GM04504 (cell line): ENCODE measurements around the gene SFTPA2.
"Not testable (repeated sequence)": the region's sequence is repeated elsewhere in the genome, so short reads cannot be mapped to it uniquely, and the experiment has no call there.

Experiments
- DNase-seq: peaks from one replicate; pipeline ENCODE4 v3.0.0-alpha.2; 2012; ENCODE audit warnings: low read depth

The SFTPA2 gene

DNA sequence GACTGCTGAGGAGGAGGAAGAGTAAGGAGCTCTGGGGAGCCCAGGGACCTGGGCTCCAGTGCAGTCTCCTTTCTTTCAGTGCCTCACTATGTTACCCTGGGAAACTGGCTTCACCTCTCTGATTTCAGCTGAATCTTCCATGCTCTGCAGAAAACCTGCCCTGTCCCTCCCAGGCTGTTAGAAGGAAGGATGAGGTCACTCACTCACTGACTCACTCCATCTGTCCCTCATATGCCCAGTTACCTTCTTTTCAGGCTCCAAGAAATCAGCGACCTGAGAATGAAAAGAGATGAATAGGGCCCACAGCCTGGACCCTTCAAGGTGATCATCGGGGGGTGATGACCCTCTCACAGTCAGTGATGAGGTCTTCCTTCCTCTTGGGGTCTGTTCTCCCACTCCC is 481 bp downstream of the SFTPA2 start:
- peak; percentile 26 for DNase-seq

GRCh38 chr10:79556961-79557360 is 3.2 kb downstream of the SFTPA2 start:
- not testable (repeated sequence) for DNase-seq

- no peak for DNase-seq
Measured at GRCh38 chr10:79555354-79556309, 4.6 kb downstream of the SFTPA2 start.

DNA sequence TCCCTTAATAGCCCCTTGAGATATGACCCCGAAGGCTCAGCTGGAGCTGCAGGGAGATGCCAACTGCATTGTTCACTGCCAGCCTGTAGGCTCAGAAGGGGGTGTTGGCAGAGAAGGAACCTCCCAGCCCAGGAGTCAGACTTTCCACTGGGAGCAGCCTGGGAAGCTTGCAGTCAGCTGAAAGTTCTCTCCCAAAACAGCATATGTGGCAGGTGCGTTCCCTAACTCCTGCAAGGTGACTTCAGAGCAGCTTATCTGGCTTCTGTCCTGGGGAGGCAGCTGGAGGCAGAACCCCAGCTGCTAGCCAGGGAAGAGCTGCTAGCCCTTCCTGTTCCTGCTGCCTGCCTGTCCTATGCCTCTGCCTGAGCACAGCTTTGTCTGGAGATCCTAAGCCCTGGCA is 8.1 kb downstream of the SFTPA2 start:
- no peak for DNase-seq

- no peak for DNase-seq
Measured at GRCh38 chr10:79547973-79548372, 12.2 kb downstream of the SFTPA2 start.

DNA sequence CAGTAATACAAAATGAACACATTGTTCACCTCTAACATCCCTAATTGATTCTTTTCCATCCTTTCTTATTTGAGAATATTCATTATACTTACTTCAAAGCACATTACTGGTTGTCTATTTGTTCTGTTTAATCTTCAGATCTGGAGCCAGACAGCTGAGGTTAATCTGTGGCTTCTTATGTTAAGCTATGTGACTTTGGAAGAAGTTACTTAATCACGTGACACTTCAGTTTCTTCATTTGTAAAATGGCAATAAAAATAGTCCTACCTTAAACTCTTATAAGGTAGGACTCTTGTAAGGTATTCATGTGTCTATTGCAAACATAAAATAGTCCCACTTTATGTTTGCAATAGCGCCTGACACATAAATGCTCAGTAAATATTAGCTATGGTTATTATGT is 13.1 kb downstream of the SFTPA2 start:
- DNase-seq: not testable (repeated sequence)

DNA sequence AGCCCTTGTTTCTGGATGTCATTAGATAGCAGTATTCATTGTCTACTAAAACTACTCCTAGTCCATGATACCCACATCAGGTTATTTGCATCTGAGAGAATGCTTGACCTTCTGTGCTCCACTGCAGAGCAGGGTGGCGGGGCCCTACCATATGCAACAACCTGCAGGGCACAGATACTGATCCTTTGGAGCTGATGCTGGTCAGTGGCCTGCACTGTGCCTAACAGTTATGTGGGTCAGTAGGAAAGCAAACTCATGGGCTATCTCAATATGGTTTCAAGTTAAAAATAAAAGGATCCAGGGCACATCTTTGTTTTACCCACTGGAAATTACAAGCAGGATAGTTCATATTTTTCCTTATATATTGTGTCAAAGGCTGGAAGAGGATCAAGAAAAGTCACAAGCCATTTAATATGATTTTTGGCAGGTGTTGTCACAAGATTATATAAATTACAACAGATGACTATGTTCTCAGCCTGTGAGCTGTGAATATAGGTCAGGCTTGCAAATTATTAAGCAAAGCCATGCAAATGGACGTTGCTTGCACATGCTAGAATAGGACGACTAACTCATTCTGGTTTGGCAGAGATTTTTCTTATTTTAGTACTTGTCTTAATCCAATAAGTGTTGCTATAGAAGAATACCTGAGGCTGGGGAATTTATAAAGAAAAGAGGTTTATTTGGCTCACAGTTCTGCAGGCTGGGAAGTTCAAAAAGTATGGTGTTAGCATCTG is 15.1 kb downstream of the SFTPA2 start:
- not testable (repeated sequence) for DNase-seq

- DNase-seq: not testable (repeated sequence)
Measured at GRCh38 chr10:79544408-79544807, 15.8 kb downstream of the SFTPA2 start.

- no peak for DNase-seq
Measured at GRCh38 chr10:79542626-79543025, 17.6 kb downstream of the SFTPA2 start.

GRCh38 chr10:79540930-79541329 is 19.3 kb downstream of the SFTPA2 start:
- not testable (repeated sequence) for DNase-seq

- not testable (repeated sequence) for DNase-seq
Measured at GRCh38 chr10:79538311-79538710, 21.9 kb downstream of the SFTPA2 start.

- DNase-seq: not testable (repeated sequence)
Measured at GRCh38 chr10:79533903-79534175, 26.4 kb downstream of the SFTPA2 start.

GRCh38 chr10:79533142-79533902 is 26.9 kb downstream of the SFTPA2 start:
- not testable (repeated sequence) for DNase-seq

DNA sequence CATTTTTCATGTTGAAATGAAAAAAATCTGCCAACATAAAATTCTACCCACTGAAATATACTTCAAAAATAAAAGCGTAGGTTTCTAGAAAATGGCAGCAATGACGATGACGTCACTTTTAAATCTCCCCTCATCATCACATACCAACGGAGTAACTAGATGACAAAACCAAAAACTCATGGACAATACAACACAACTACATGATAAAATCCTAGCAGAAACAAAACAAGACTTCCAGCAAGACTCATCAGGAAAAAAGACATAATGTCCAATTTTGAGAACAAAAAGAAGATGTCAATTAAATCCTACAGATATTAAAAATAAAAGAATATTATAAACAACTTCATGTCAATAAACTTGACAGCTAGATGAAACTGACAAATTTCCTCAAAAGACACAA is 31.9 kb downstream of the SFTPA2 start:
- DNase-seq: not testable (repeated sequence)

GRCh38 chr10:79525049-79525710 is 35.0 kb downstream of the SFTPA2 start:
- not testable (repeated sequence) for DNase-seq

GRCh38 chr10:79523157-79523853 is 36.9 kb downstream of the SFTPA2 start:
- not testable (repeated sequence) for DNase-seq

DNA sequence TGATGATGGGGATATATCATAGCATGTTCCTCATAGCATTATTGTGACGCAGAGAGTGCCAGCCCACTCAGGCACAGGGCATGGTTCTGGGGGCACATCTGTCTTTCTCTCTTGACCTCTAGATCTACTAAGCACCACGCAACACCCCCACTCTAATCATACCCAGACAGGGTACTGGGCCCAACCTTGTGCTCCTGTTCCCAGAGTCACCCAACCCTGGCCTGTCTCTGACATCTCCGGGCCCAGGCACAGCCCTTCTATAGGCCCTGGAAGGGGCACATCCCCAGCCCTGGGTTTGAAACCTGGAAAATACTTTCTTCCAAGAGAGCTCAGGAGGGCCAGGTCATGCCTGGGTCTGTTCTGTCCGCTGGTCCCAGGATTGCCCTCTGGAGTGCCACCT is 37.7 kb downstream of the SFTPA2 start:
- DNase-seq: not testable (repeated sequence)

GRCh38 chr10:79521751-79522150 is 38.5 kb downstream of the SFTPA2 start:
- DNase-seq: not testable (repeated sequence)

DNA sequence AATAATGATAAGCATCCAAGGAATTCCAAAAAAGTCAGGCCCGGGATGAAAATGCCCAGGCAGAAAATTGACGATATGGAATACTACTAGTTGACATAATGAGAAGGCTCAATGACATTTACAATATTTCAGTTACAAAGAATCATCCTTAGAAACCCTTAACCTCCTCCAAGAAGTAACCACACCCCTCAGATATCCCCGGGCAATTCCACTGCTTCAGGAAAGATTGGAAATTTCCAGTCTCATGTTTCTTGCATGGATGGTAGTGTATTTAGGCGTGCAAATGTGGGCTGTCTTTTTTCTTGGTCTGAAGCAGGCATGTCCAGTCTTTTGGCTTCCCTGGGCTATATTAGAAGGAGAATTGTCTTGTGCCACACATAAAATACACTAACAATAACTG is 42.6 kb downstream of the SFTPA2 start:
- DNase-seq: not testable (repeated sequence)

- not testable (repeated sequence) for DNase-seq
Measured at GRCh38 chr10:79516532-79517205, 43.5 kb downstream of the SFTPA2 start.
